Spleen (tissue), 7 donors: Measurements from ENCODE around the gene NEUROG3.

Experiments
- POLR2A ChIP-seq, 3 donors: fragments of 450-650 bp; IDR thresholded peaks; one replicate each; pipeline ENCODE4 v1.5.1; 2017; ENCODE audit warnings: antibody characterized with exemption in 3 of 3, mild to moderate bottlenecking in 1 of 3
- POLR2AphosphoS5 ChIP-seq, 3 donors: sonication (generic); formaldehyde crosslinking; IDR thresholded peaks; one replicate each; pipeline ENCODE4 v1.5.1; 2017; ENCODE audit warnings: antibody characterized with exemption in 3 of 3
- TF ChIP-seq, protein P1 (sequence below), 11 experiments: fragments of 200-600 bp in 7 of 11; fragments of 450-650 bp in 4 of 11; sonication (generic) in 4 of 11; IDR thresholded peaks in 8 of 11; conservative IDR thresholded peaks in 3 of 11; 1 replicate in 7 of 11; 2 replicates in 4 of 11; pipeline versions ENCODE4 v1.4.0 to v1.8.0; 2016 to 2021; ENCODE audit warnings: antibody characterized with exemption in 11 of 11, inconsistent platforms in 4 of 11, mild to moderate bottlenecking in 1 of 11
- donor health status: DM: no; HTN: no; CAD: no; lungs with moderate emphysema.
- donor health status: DM: no; HTN: no; CAD: no.
- donor health status: DM: no; HTN: no; CAD: no.

DNA sequence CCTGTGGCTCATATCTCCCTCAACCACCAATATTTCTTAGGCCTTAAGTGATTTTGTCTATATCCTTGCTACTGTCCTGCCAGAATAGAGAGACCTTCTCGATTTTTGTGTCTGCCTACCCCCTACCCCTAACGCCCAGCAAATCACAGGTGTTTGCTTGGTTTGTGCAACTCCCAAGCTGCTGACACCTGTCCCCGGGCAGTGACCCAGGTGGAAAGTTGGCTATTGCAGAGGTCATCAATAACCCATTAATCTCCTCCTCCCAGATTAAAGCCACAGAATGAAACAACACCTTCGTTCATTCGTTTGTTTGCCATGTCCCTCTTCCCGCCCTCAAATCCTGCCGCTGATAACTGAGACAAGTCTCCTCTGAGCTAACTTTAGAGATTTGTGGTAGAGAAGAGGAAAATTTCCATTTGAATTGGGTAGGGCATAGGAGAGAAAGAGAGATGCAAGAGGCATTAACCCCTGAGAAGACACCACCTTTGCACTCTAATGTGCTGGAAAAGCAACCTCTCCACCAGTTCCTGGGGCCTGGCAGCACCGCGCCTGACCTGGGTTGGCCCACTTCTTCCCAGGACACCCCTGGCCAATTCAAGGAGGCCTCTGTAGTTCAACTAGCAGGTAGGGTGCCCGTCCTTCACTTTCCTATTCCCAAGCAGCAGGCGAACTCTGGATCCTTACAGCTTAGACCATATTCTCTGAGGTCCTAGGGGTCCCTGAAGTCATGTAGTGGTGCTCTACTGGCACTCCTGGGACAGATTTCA, 3.0 kb downstream of the NEUROG3 start:
- TF ChIP-seq POLR2AphosphoS5 (IDR thresholded peaks at IDR 0.05) = no peak
- TF ChIP-seq, protein P1, sequence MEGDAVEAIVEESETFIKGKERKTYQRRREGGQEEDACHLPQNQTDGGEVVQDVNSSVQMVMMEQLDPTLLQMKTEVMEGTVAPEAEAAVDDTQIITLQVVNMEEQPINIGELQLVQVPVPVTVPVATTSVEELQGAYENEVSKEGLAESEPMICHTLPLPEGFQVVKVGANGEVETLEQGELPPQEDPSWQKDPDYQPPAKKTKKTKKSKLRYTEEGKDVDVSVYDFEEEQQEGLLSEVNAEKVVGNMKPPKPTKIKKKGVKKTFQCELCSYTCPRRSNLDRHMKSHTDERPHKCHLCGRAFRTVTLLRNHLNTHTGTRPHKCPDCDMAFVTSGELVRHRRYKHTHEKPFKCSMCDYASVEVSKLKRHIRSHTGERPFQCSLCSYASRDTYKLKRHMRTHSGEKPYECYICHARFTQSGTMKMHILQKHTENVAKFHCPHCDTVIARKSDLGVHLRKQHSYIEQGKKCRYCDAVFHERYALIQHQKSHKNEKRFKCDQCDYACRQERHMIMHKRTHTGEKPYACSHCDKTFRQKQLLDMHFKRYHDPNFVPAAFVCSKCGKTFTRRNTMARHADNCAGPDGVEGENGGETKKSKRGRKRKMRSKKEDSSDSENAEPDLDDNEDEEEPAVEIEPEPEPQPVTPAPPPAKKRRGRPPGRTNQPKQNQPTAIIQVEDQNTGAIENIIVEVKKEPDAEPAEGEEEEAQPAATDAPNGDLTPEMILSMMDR (IDR thresholded peaks at IDR 0.05 in 8 of 11, conservative IDR thresholded peaks at IDR 0.05 in 3 of 11) = no peak
- no peak for TF ChIP-seq POLR2A (IDR thresholded peaks at IDR 0.05)
